Stimulated activated CD8-positive, alpha-beta memory T cell treated with anti-CD3 and anti-CD28 coated beads, Interleukin-15, amount 100 ng/mL, for 48 hours (primary cell): ENCODE results near the gene PPA2.
"Not testable (repeated sequence)": the region's sequence is repeated elsewhere in the genome, so short reads cannot be mapped to it uniquely, and the experiment has no call there.

Experiments used
- DNase-seq, 2 donors: peaks; one replicate each; pipeline ENCODE4 v3.0.0-alpha.2; 2020; ENCODE audit warnings: low read depth in 2 of 2

Gene PPA2

GRCh38 chr4:105473324-105474098 lies at the start of gene PPA2:
TSS of gene PPA2 (minus strand) at chr4:105474062. CDS start at chr4:105474050, 12 bp downstream.
- peak; percentile 80 to 81 for DNase-seq

- no peak for DNase-seq
Observed at GRCh38 chr4:105520819-105521790, 47.2 kb upstream of the PPA2 start.

GRCh38 chr4:105510245-105510644 lies 36.4 kb upstream of the PPA2 start:
- no peak for DNase-seq

GRCh38 chr4:105509714-105510113 lies 35.9 kb upstream of the PPA2 start:
- DNase-seq: no peak

GRCh38 chr4:105509291-105509690 lies 35.4 kb upstream of the PPA2 start:
- no peak for DNase-seq

- DNase-seq: no peak
Observed at GRCh38 chr4:105504744-105505143, 30.9 kb upstream of the PPA2 start.

- no peak for DNase-seq
Observed at GRCh38 chr4:105503484-105503883, 29.6 kb upstream of the PPA2 start.

GRCh38 chr4:105496899-105497298 lies 23.0 kb upstream of the PPA2 start:
- DNase-seq: no peak

- no peak for DNase-seq
Observed at GRCh38 chr4:105495667-105496066, 21.8 kb upstream of the PPA2 start.

GRCh38 chr4:105490523-105490922 lies 16.7 kb upstream of the PPA2 start:
- DNase-seq: no peak

GRCh38 chr4:105483840-105484239 lies 10.0 kb upstream of the PPA2 start:
- DNase-seq: no peak

GRCh38 chr4:105474099-105474518 lies 247 bp upstream of the PPA2 start:
- DNase-seq: no peak

GRCh38 chr4:105472871-105473323 lies 965 bp downstream of the PPA2 start:
- DNase-seq: no peak

- DNase-seq: peak; percentile 29 to 55
Observed at GRCh38 chr4:105471566-105472176, 2.2 kb downstream of the PPA2 start.

- no peak for DNase-seq
Observed at GRCh38 chr4:105470766-105471165, 3.1 kb downstream of the PPA2 start.

GRCh38 chr4:105469736-105470135 lies 4.1 kb downstream of the PPA2 start:
- DNase-seq: no peak

- no peak for DNase-seq
Observed at GRCh38 chr4:105466580-105466979, 7.3 kb downstream of the PPA2 start.

- DNase-seq: not testable (repeated sequence)
Observed at GRCh38 chr4:105464563-105464962, 9.3 kb downstream of the PPA2 start.

- DNase-seq: no peak
Observed at GRCh38 chr4:105462576-105462975, 11.3 kb downstream of the PPA2 start.

- DNase-seq: no peak
Observed at GRCh38 chr4:105461621-105462382, 12.1 kb downstream of the PPA2 start.

GRCh38 chr4:105461221-105461620 lies 12.6 kb downstream of the PPA2 start:
- DNase-seq: no peak
